Measurements from ENCODE around the gene PHF19.

The PHF19 gene

DNA sequence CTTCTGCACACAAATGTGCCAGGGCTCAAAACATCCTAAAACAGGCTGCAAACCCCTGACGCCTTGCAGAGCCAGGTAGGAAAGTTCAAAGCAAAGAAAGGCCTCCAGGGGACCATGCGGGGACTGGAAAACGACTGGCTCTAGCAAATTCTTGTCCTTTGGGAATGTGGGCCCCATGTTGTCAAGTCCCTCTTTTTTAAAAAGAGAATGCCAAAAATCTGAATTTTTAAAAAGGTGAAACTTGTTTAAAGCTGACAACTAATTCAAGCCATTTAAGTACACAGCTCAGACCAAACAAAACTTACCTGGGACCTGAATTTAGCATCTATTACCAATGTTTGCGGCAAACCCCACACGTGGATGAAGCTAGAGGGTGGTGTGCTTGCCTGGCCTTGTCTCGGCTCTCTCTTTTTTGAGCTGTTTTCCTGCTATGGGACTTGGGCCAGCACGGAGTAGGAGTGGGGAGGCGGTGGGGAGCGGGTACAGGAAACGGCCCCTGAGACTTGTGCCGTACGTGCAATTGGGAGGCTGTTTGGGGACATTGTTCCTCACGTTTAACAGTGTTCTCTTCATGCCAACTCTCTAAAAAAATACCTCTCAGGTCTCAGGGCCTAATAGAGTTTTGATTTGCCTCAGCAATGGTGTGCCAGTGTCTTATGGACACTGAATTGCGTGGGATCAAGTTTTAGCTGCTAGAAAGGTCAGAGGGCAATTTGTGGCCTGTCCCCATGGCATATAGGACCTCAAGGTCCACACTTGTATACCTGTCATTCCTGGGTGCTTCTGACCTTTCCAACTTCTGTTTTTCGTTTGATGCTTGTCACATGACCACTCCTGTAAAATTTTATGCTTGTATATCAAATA lies 15.1 kb upstream of the PHF19 start:
- no peak for DNase-seq

DNA sequence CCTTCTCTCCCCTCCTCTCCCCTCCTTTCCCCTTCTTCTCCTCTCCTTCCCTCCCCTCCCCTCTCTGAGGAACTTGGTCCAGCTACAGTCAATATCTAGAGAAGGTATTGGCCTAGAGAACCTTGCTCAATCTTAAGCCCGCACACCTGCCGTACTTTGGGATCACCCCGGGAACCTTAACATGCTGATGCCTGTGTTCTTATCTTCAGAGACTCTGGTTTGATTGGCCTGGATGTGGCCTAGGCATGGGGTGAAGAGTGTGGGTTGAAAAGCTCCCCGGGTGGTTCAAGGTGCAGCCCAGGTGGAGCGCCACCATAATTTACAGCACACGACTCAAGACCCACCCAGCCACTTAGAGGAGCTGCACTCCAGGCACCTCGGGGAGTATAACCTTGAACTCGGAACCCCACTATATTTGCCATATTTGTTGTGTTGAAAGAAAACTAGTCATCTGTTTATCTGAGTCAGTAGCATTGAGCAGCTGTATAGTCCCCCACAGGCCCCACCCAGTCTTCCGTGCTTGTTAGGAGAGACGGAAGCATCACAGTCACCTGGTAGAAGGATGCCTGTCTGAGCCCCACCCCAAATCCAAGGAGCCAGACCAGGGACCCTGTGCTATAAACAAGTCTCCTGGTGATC lies 14.4 kb upstream of the PHF19 start:
- no peak for DNase-seq

DNA sequence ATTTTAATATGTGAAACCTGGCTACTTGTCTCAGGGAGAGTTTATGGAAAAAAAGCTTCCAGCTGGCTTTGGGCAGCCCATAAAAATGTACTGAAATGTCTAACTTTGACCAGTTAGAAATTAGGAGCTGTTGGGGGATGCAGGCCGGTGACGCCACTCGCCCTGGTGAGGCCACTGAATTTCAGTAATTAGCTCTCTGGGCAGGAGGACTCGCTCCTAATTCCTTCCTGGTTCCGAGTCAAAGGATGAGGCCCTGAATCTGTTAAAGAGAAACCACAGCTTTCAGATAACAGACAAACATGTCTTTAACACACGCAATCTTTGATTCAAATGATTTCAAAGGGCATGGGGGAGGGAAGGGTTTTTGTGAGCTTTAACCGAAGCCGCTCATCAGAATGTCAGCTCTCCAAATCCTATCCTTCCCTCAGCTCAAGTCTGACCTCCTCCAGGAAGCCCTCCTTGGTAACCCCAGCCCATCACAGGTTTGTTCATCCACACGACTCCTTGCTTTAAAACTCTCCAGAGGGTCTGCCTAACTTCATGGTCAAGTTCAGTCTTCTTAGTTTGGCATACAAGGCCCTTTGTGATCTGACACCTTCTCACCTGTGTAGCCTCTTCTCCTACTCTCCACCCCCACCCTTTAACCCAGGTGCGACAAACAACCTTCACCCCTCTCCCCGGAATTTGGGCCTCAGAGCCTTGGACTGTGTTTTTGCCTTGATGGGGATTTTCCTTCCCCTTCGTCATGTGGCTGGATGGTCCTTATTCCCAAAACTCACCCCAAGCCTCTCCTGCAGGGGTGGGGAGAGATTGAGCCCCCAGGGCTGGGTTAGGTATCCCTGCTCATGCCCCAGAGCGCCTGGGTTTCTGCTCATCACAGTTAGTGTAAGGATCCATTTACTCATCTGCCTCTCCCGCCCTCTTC lies 13.6 kb upstream of the PHF19 start:
- no peak for DNase-seq

GRCh38 chr9:120889606-120890271 lies 12.8 kb upstream of the PHF19 start:
- no peak for DNase-seq

DNA sequence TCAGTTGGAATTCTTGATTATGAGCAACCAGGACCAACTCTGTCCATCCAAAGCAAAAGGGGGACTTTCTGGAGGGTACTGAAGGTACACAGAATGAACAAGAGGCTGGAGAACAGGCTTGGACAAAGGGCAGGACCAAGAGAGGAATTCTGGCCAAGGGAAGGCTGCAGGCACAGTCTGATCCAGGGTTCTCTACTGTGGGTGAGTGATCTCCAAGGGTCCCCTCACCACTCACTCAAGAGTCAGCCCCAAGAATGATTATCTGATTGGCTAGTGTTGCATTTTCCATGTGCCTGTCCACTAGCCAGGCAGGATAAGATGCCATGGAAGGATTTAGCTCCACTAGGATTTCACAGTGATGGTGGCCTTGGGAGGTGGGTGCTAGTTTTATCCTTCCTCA lies 11.6 kb upstream of the PHF19 start:
- DNase-seq, result no peak

- no peak for DNase-seq
Measured at GRCh38 chr9:120886490-120886967, 9.5 kb upstream of the PHF19 start.

GRCh38 chr9:120885958-120886357 lies 9.0 kb upstream of the PHF19 start:
- no peak for DNase-seq

- no peak for DNase-seq
Measured at GRCh38 chr9:120885457-120885856, 8.5 kb upstream of the PHF19 start.

- DNase-seq, result no peak
Measured at GRCh38 chr9:120883608-120883996, 6.6 kb upstream of the PHF19 start.

DNA sequence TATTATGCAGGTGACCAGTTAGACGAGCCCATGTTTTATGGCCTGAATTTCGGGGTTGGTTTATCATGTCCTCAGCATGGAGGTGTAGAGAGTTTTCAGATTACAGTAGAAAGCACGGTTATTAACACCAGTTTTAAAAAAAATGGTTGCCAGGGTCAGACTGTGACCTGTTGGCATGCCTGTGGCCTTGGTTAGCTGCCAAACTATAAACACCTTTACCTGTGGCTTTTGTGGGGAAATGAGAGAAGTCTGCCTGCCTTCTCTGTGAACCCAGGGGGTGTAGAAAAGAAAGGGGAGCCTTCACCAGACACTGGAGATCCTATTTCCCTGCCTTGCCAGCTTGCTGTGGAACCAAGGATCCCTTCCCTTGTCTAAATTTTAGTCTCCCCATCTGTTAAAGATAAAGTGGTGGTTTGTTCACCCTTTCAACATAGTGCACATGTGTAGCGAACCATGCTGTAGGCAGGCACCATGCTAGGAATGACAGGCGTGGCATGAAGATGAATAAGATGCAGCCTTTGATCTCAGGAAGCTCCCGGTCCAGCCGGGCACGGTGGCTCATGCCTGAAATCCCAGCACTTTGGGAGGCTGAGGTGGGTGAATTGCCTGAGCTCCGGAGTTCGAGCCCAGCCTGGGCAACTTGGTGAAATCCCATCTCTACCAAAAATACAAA lies 6.1 kb upstream of the PHF19 start:
- no peak for DNase-seq

DNA sequence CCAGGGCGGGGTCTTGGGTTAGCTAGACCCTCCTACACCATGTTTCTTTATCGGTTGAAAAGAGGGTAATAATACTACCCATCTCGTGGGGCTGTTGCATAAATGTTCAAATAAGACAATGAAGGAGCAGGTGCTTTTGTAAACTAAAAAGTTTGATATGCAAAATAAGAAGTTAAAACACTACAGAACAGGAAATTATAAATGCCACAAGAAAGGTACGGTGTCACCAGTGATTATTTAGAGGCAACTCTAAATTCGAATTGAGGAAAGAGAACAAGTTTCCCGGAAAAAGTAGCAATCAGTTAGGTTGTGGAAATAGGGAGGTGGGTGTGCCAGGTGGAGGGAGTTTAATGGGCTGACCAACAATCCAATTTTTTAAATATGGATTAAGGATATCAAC lies 2.5 kb upstream of the PHF19 start:
- DNase-seq, result no peak

GRCh38 chr9:120878188-120879130 lies 1.5 kb upstream of the PHF19 start:
- DNase-seq, result peak; percentile 36 to 49

GRCh38 chr9:120877276-120878034 lies 467 bp upstream of the PHF19 start:
- peak; percentile 72 to 85 for DNase-seq

DNA sequence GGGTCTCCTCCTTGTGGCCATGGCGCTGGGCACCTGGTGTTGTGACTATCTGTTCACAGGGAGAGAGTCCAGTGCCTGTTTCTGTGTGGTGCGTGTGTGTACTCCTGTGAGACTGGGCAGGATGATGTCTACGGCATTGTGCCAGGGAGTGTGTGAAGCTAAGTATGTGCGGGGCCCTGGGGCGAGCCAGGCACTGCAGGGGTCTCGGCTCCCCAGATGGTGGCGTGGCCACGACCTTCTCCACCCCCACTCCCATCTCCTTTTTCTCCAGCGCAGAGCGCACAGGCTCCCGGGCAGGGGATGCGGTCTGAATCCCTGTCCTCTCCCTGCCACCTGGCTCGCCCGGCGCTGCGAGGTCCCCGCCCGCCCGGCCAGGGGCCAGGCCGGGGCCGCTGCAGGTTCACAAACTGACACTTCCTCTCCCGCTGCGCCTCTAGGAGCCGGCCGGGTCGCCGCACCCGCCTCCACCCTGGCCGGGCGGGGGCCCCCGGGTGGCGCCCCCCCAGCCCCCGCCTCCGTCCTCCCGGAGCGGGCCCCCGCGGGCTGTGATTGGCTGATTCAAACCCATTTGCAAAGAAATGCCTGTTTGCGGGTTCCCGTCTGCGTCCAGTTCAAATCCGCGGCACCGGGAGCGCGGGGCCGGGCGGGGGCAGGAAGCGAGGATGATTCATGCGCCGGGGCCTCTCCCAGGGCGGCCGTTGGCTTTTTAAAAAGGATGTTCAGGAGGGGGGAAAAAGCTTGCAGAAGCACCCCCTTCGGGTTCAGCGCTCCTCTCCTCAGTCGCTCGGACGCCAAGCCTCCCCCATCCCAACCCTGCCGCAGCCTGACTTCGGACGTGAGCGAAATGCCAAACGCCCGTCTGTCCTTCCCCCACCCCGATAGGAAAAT lies 790 bp downstream of the PHF19 start:
- DNase-seq, result peak; percentile 71 to 81

DNA sequence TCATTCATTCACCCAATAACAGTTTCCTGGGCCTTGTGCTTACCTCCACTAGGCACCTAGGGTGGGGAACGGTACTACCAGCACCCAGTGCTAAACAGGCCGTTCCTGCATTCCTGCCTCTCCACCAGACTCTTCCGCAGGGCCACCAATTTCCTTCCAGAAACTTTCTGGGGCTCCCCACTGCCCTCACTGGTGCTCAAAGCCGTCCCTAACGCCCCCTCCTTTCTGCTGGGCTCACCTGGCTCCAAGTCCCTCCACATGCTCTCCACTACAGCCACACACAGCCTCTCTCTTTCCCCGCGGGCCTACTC lies 1.4 kb downstream of the PHF19 start:
- no peak for DNase-seq

DNA sequence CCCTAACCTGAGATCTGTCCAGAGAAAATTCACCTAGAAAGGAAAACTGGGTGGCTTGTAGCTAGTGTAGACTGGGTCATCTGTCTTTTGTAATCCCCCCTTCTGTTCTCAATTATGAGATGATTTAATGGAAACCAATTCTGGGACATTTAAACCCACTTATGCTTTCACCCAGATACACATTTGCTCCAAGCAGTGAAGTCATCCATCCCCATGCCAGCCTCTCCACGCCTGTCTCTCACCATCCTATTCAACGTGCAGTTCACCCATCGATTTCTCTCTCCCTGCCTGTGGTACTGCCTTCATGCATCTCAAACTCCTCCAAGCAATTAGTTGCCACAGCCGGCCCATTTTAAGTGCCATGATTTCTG lies 1.8 kb downstream of the PHF19 start:
- DNase-seq, result peak in 1 of 2 experiments; percentile 23

DNA sequence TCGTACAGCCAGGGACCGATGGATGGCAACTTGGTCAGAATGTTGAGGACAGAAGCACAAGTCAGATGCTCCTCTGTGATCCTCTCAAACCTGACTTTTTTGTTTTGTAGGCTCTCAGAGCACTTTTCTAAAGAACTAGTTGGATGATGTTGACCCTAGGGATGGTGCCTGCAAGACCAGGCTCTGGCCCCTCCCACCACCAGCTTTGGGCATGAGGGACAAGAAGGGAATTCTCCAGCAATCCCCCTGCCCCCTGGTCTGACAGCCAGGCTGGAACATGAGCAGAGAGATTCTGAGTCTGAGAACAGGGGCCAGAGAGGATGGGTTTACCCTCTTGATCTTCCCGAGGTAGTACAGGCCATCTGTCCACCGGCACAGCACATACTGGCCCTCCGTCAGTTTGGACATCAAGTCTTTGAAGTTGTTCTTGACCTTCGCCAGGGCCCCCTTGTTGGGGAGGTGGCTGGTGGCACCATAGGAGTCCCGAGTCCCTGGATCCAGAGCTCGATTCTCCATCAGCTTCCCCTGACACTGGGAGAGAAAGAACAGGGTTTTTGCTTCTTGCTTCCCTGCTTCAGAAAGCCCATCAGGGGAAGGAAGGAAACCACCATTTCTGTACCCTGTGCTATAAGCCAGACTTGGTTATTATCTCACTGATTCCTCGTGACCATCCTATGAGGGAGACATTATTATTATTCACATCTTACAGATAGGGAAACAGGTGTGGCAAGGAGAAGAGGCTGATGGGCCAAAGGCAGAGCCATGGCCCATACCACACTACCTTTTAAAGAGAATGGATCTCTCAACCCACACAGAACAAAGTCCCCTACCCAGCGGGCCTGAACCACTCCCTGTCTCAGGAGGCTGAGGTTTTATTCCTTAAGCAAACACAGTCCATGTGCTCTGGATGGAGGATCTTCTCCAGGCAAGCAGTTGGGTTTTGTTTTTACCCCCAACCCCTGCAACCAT lies 2.5 kb downstream of the PHF19 start:
- DNase-seq, result no peak

GRCh38 chr9:120873512-120873911 lies 3.5 kb downstream of the PHF19 start:
- no peak for DNase-seq

Measured in NCI-H524 (cell line).